B cell (primary cell): ENCODE data around the gene KIRREL3. TPM values are rescaled to one million over a fixed set of nuclear protein-coding genes. Genes with fewer than 3 reads are reported as not detected.

Experiments used
- ATAC-seq: fragments of 200-7000 bp; cut with Tn5 transposase; one replicate; pipeline ENCODE4 v1.10.0; 2021; ENCODE audit warnings: low read depth, mild to moderate bottlenecking, moderate number of reproducible peaks, moderate library complexity
- CTCF ChIA-PET: fragments of 350-600 bp; sonication (Branson Sonifier 250); formaldehyde crosslinking; loops from one replicate; lab custom pipeline; 2021; ENCODE audit warnings: antibody characterized with exemption, inconsistent platforms; lab: Charles Lee
- POLR2A ChIA-PET: fragments of 350-600 bp; sonication (Branson Sonifier 250); formaldehyde crosslinking; loops from one replicate; lab custom pipeline; 2021; ENCODE audit warnings: antibody characterized with exemption; lab: Charles Lee
- DNase-seq: peaks from one replicate; pipeline ENCODE4 v3.0.0; 2013
- H2AFZ ChIP-seq: 2 replicates; pipeline ENCODE4 v1.6.1; 2012; ENCODE audit warnings: mild to moderate bottlenecking, low read depth, low read length; ENCODE audit not compliant: insufficient read depth, poor library complexity, severe bottlenecking
- H3K27ac ChIP-seq, 2 donors: 1 replicate in 1 of 2; 2 replicates in 1 of 2; pipeline ENCODE4 v1.5.1; 2012 to 2013; ENCODE audit warnings: low read length in 2 of 2, mild to moderate bottlenecking in 2 of 2, moderate library complexity in 1 of 2
- H3K27me3 ChIP-seq, 4 experiments: fragments of 200-600 bp in 1 of 4; sonication (generic) in 1 of 4; replicated peaks in 1 of 4; 1 replicate in 2 of 4; 2 replicates in 2 of 4; pipeline versions ENCODE4 v1.6.1 to v1.7.0; 2013 to 2016; ENCODE audit warnings: low read length in 3 of 4, mild to moderate bottlenecking in 2 of 4, mixed read lengths in 1 of 4, moderate library complexity in 1 of 4; ENCODE audit not compliant: insufficient read depth in 4 of 4, control insufficient read depth in 3 of 4; ENCODE audit errors: control extremely low read depth in 1 of 4
- H3K36me3 ChIP-seq, 2 experiments: replicated peaks in 1 of 2; 1 replicate in 1 of 2; 2 replicates in 1 of 2; pipeline versions ENCODE4 v1.6.1 to v1.7.1; 2013; ENCODE audit warnings: low read length in 1 of 2; ENCODE audit not compliant: insufficient read depth in 2 of 2, control insufficient read depth in 1 of 2; ENCODE audit errors: control extremely low read depth in 1 of 2, extremely low read depth in 1 of 2
- H3K4me1 ChIP-seq, 2 donors: fragments of 200-600 bp in 1 of 2; sonication (generic) in 1 of 2; 1 replicate in 1 of 2; 2 replicates in 1 of 2; pipeline versions ENCODE4 v1.5.1 to v1.6.1; 2013 to 2017; ENCODE audit warnings: low read length in 2 of 2; ENCODE audit not compliant: control insufficient read depth in 2 of 2, insufficient read depth in 2 of 2
- H3K4me2 ChIP-seq: replicated peaks from 2 replicates; pipeline ENCODE3; 2012; ENCODE audit warnings: mild to moderate bottlenecking, low read depth, low read length; ENCODE audit not compliant: poor library complexity, severe bottlenecking
- H3K4me3 ChIP-seq, 5 experiments: fragments of 200-600 bp in 1 of 5; sonication (generic) in 1 of 5; 1 replicate in 3 of 5; 2 replicates in 2 of 5; pipeline versions ENCODE4 v1.5.1 to v1.7.0; 2011 to 2016; ENCODE audit warnings: low read length in 4 of 5, mild to moderate bottlenecking in 4 of 5, low read depth in 2 of 5, control low read depth in 1 of 5, moderate library complexity in 1 of 5; ENCODE audit not compliant: insufficient read depth in 1 of 5; ENCODE audit errors: control extremely low read depth in 1 of 5, extremely low read depth in 1 of 5
- H3K79me2 ChIP-seq: fragments of 200-600 bp; sonication (generic); one replicate; pipeline ENCODE4 v1.6.0; 2016; ENCODE audit warnings: low read length; ENCODE audit not compliant: control insufficient read depth, insufficient read depth
- H3K9ac ChIP-seq: fragments of 200-600 bp; sonication (generic); 2 replicates; pipeline ENCODE4 v1.6.1; 2017; ENCODE audit warnings: mild to moderate bottlenecking, low read length, moderate library complexity
- H3K9me3 ChIP-seq, 3 donors: one replicate each; pipeline versions ENCODE4 v1.6.1 to v1.7.1; 2013; ENCODE audit warnings: low read length in 2 of 3; ENCODE audit not compliant: control insufficient read depth in 2 of 3, insufficient read depth in 1 of 3; ENCODE audit errors: control extremely low read depth in 1 of 3
- H4K20me1 ChIP-seq: 2 replicates; pipeline ENCODE4 v1.6.0; 2012; ENCODE audit warnings: mild to moderate bottlenecking, low read length; ENCODE audit not compliant: insufficient read depth, control insufficient read depth, poor library complexity, severe bottlenecking
- H3K27ac Mint-ChIP-seq: one replicate; pipeline ENCODE4 v1.8.0; 2021; ENCODE audit warnings: mixed read lengths
- H3K27me3 Mint-ChIP-seq: one replicate; pipeline ENCODE4 v1.8.0; 2021; ENCODE audit warnings: mixed read lengths
- H3K4me1 Mint-ChIP-seq: one replicate; pipeline ENCODE4 v1.8.0; 2021; ENCODE audit warnings: mixed read lengths
- H3K4me3 Mint-ChIP-seq: one replicate; pipeline ENCODE4 v1.8.0; 2021; ENCODE audit warnings: mixed read lengths
- H3K9me3 Mint-ChIP-seq: one replicate; pipeline ENCODE4 v1.8.0; 2022; ENCODE audit warnings: mixed read lengths; ENCODE audit not compliant: insufficient read depth
- CTCF ChIP-seq: fragments of 200-600 bp; IDR thresholded peaks from one replicate; pipeline ENCODE4 v1.8.0; 2022; ENCODE audit warnings: antibody characterized with exemption, mild to moderate bottlenecking
- EZH2 ChIP-seq: IDR thresholded peaks from 2 replicates; pipeline ENCODE4 v1.6.1; 2012; ENCODE audit warnings: borderline replicate concordance, low read depth, mild to moderate bottlenecking, moderate library complexity, low read length; ENCODE audit not compliant: insufficient read depth, poor library complexity, severe bottlenecking
- WGBS: methylation state at CpG from one replicate; pipeline ENCODE4 v1.1.5; 2013; ENCODE audit warnings: missing lambda C conversion rate; ENCODE audit not compliant: insufficient coverage; 5-methylcytosine and 5-hydroxymethylcytosine counted together
- intact Hi-C: fragments of 100-400 bp; cut with micrococcal nuclease; formaldehyde crosslinking; loops from one replicate; pipeline ENCODE4 v1.10.0; 2022
- polyA plus RNA-seq: library from polyadenylated mRNA; depleted of rRNA; stranded (reverse); fragments of >200 nt; gene quantifications from 2 replicates; pipeline ENCODE4 v1.2.3, GENCODE V29; 2012
- total RNA-seq, 2 donors: library from RNA; stranded (reverse); fragments of 120-200 nt in 1 of 2; gene quantifications; 1 replicate in 1 of 2; 2 replicates in 1 of 2; pipeline versions ENCODE4 v1.2.3 to v1.2.4, GENCODE V29; 2013 to 2022

The KIRREL3 gene
- total and polyA plus RNA-seq, 2 donors (not counting 1 experiment from before 2014, with no cell fraction given): not detected

- no peaks in the 10 kb centered on the region for H3K79me2 ChIP-seq
- H3K9ac ChIP-seq: no peak overlapping the region
- 100% methylated on average over 2 of the region's 3 CpGs for WGBS
- H3K27me3 ChIP-seq: no peaks in the 10 kb centered on the region
- H3K36me3 ChIP-seq: no peaks in the 10 kb centered on the region
- intact Hi-C loops: no loop called here
- no peak for ATAC-seq
- no peaks in the 10 kb centered on the region for H3K9me3 ChIP-seq
- no peak overlapping the region for H3K27ac ChIP-seq
- POLR2A ChIA-PET: no interaction called here
- DNase-seq: no peak
- no peaks in the 10 kb centered on the region for H3K4me1 ChIP-seq
- no peak overlapping the region for H3K4me2 ChIP-seq
- CTCF ChIA-PET: interaction anchor here (0.9 kb wide), 1 partner anchor 11 kb away, joined by 3 read pairs; no protein-coding TSS in a partner anchor
- Mint-ChIP-seq H3K4me3 (no peak overlapping the region), H3K27ac (no peak overlapping the region), H3K9me3 (no peaks in the 10 kb centered on the region), H3K27me3 (peaks cover 11% of the 10 kb centered on the region), H3K4me1 (no peaks in the 10 kb centered on the region)
- no peak overlapping the region for H2AFZ ChIP-seq
- no peak overlapping the region for H3K4me3 ChIP-seq
- TF ChIP-seq EZH2 (no peak), CTCF (no peak)
- H4K20me1 ChIP-seq: no peaks in the 10 kb centered on the region
Measured at GRCh38 chr11:126663749-126664592, 336.6 kb downstream of the KIRREL3 start.
